ENCODE measurements around the gene ABCC6. TPM values are rescaled to one million over a fixed set of nuclear protein-coding genes. Genes with fewer than 3 reads are reported as not detected.

ABCC6 gene
- total and polyA plus RNA-seq, 12 donors: 0.17 to 3.8 (median 1.0) TPM

- DNase-seq (no peak), ATAC-seq (no peak)
- intact Hi-C loops (cut with DNase I): no loop called here
- no peak overlapping the region for H3K4me3 ChIP-seq
- no peaks in the 10 kb centered on the region for H3K27me3 ChIP-seq
- H3K4me1 ChIP-seq: peaks cover 0 to 3% (median 0%) of the 10 kb centered on the region in 9 donors
- no peak overlapping the region for H3K27ac ChIP-seq
- no peaks in the 10 kb centered on the region for H3K9me3 ChIP-seq
- H3K36me3 ChIP-seq: peaks cover 0 to 91% (median 38%) of the 10 kb centered on the region in 9 donors
- TF ChIP-seq CTCF (IDR thresholded peaks at IDR 0.05): no peak
- WGBS, 2 donors: 83 to 85% methylated on average over 4 of the region's 4 CpGs
These were observed 82.8 kb downstream of the ABCC6 start for GRCh38 chr16:16140537-16140936.

GRCh38 chr16:16139806-16140205 lies 83.5 kb downstream of the ABCC6 start:
- DNase-seq (no peak), ATAC-seq (no peak)
- H3K9me3 ChIP-seq: no peaks in the 10 kb centered on the region
- WGBS, 2 donors: 93 to 94% methylated on average over 7 of the region's 7 CpGs
- H3K27me3 ChIP-seq: no peaks in the 10 kb centered on the region
- intact Hi-C loops (cut with DNase I): loop anchor here in 2 of 10 donors (5.0 to 10.0 kb wide), 2 partner anchors 265 to 363 kb away; no protein-coding TSS in a partner anchor
- H3K4me1 ChIP-seq: peaks cover 0 to 3% (median 0%) of the 10 kb centered on the region in 9 donors
- TF ChIP-seq CTCF (IDR thresholded peaks at IDR 0.05): no peak
- H3K36me3 ChIP-seq: peaks cover 0 to 94% (median 45%) of the 10 kb centered on the region in 9 donors
- no peak overlapping the region for H3K4me3 ChIP-seq
- no peak overlapping the region for H3K27ac ChIP-seq

- no peak overlapping the region for H3K27ac ChIP-seq
- H3K27me3 ChIP-seq: no peaks in the 10 kb centered on the region
- H3K4me3 ChIP-seq: no peak overlapping the region
- WGBS, 2 donors: 97 to 98% methylated on average over 10 of the region's 10 CpGs
- no peak for ATAC-seq
- peaks cover 0 to 1% (median 0%) of the 10 kb centered on the region in 9 donors for H3K4me1 ChIP-seq
- no peak for TF ChIP-seq CTCF (IDR thresholded peaks at IDR 0.05)
- intact Hi-C loops (cut with DNase I): loop anchor here in 2 of 10 donors (5.0 to 10.0 kb wide), 2 partner anchors 264 to 362 kb away; no protein-coding TSS in a partner anchor
- no peaks in the 10 kb centered on the region for H3K9me3 ChIP-seq
- H3K36me3 ChIP-seq: peaks cover 0 to 97% (median 52%) of the 10 kb centered on the region in 9 donors
- no peak for DNase-seq
These were observed 84.2 kb downstream of the ABCC6 start for GRCh38 chr16:16139061-16139460.

- DNase-seq (no peak), ATAC-seq (no peak)
- Histone ChIP-seq H3K27ac (no peak overlapping the region), H3K36me3 (peaks cover 0 to 100% (median 60%) of the 10 kb centered on the region in 9 donors), H3K4me3 (no peak overlapping the region), H3K27me3 (no peaks in the 10 kb centered on the region), H3K9me3 (no peaks in the 10 kb centered on the region), H3K4me1 (no peaks in the 10 kb centered on the region)
- 97% methylated on average over 15 of the region's 15 CpGs for WGBS, 2 donors
- intact Hi-C loops (cut with DNase I): loop anchor here in 2 of 10 donors (5.0 to 10.0 kb wide), 2 partner anchors 263 to 361 kb away; no protein-coding TSS in a partner anchor
- no peak for TF ChIP-seq CTCF (IDR thresholded peaks at IDR 0.05)
These were observed 85.2 kb downstream of the ABCC6 start for GRCh38 chr16:16138034-16138635.
